PFSK-1 (cell line): ENCODE data around the gene RND3.

ENCODE experiments used
- FOXP2 ChIP-seq: optimal IDR thresholded peaks from 2 replicates; pipeline ENCODE3; 2011; ENCODE audit warnings: borderline replicate concordance, control low read depth, inconsistent platforms; ENCODE audit not compliant: insufficient read depth; ENCODE audit errors: extremely low read length, extremely low read depth
- POLR2AphosphoS5 ChIP-seq: IDR thresholded peaks from 2 replicates; pipeline ENCODE4 v1.6.1; 2012; ENCODE audit warnings: low read depth, mild to moderate bottlenecking, control low read depth, low read length, moderate library complexity
- TAF1 ChIP-seq: IDR thresholded peaks from 2 replicates; pipeline ENCODE4 v1.6.1; 2012; ENCODE audit warnings: low read length, control low read depth, borderline replicate concordance; ENCODE audit not compliant: insufficient read depth
- TF ChIP-seq, protein P1 (sequence below), 2 experiments: IDR thresholded peaks; 2 replicates each; pipeline versions ENCODE4 v1.6.1 to v1.8.0; 2011 to 2012; ENCODE audit warnings: low read depth in 2 of 2, low read length in 2 of 2, control low read depth in 1 of 2, inconsistent platforms in 1 of 2, mild to moderate bottlenecking in 1 of 2, moderate library complexity in 1 of 2; ENCODE audit not compliant: insufficient read depth in 1 of 2

DNA sequence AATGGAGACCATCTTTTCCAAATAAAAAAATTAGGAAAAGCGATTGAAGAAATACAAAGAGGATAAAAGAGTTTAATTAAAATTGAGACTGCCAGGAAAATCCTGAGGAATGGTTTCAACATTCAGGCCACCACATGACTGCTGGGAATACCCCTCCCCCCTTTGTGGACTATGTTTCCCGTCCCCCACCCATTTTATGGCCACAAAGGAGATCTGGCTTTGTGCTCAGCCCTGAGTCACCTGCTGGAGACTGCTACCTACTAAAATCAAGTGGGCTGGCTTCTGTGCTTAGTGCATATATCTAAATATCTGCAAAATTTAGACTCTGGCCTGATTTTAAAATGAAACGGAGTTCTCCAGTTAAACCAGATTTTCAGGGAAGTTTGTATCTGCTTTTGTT is 10.1 kb downstream of the RND3 start:
- TF ChIP-seq POLR2AphosphoS5, result no peak
- no peak for TF ChIP-seq TAF1
- TF ChIP-seq FOXP2, result no peak
- TF ChIP-seq, protein P1, sequence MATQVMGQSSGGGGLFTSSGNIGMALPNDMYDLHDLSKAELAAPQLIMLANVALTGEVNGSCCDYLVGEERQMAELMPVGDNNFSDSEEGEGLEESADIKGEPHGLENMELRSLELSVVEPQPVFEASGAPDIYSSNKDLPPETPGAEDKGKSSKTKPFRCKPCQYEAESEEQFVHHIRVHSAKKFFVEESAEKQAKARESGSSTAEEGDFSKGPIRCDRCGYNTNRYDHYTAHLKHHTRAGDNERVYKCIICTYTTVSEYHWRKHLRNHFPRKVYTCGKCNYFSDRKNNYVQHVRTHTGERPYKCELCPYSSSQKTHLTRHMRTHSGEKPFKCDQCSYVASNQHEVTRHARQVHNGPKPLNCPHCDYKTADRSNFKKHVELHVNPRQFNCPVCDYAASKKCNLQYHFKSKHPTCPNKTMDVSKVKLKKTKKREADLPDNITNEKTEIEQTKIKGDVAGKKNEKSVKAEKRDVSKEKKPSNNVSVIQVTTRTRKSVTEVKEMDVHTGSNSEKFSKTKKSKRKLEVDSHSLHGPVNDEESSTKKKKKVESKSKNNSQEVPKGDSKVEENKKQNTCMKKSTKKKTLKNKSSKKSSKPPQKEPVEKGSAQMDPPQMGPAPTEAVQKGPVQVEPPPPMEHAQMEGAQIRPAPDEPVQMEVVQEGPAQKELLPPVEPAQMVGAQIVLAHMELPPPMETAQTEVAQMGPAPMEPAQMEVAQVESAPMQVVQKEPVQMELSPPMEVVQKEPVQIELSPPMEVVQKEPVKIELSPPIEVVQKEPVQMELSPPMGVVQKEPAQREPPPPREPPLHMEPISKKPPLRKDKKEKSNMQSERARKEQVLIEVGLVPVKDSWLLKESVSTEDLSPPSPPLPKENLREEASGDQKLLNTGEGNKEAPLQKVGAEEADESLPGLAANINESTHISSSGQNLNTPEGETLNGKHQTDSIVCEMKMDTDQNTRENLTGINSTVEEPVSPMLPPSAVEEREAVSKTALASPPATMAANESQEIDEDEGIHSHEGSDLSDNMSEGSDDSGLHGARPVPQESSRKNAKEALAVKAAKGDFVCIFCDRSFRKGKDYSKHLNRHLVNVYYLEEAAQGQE (IDR thresholded peaks at IDR 0.05; ENCODE audit: insufficient read depth in 1 of 2, low read depth in 2 of 2, low read length in 2 of 2), result no peak
